HG03521 (cell line): ENCODE results near the gene CHPF.
A peak's percentile ranks its signal among the peaks of the same experiment; 100 is the strongest.

Experiments
- ATAC-seq: cut with Tn5 transposase; IDR thresholded peaks from one replicate; pipeline ENCODE4 v1.9.1; 2021; ENCODE audit warnings: mild to moderate bottlenecking, moderate library complexity; ENCODE audit not compliant: unreplicated experiment

Gene CHPF

GRCh38 chr2:219543596-219544358, at the start of gene CHPF, which contains the start of gene TMEM198:
CHPF (minus strand) TSS chr2:219543809; CDS start chr2:219543538, 271 bp downstream.
TMEM198 (plus strand) TSS chr2:219544028; CDS start chr2:219544728, 700 bp downstream.
- peak; percentile 77 for ATAC-seq

- ATAC-seq: no peak
Observed at GRCh38 chr2:219593154-219593553, 49.5 kb upstream of the CHPF start.

- ATAC-seq: no peak
Observed at GRCh38 chr2:219592736-219593135, 49.1 kb upstream of the CHPF start.

- ATAC-seq: no peak
Observed at GRCh38 chr2:219591091-219591490, 47.5 kb upstream of the CHPF start.

- no peak for ATAC-seq
Observed at GRCh38 chr2:219581346-219581745, 37.7 kb upstream of the CHPF start.

GRCh38 chr2:219578811-219579613, 35.4 kb upstream of the CHPF start:
- ATAC-seq: no peak

- ATAC-seq: no peak
Observed at GRCh38 chr2:219576505-219577388, 33.1 kb upstream of the CHPF start.

GRCh38 chr2:219575566-219576504, 32.2 kb upstream of the CHPF start:
- no peak for ATAC-seq

- ATAC-seq: no peak
Observed at GRCh38 chr2:219574484-219575311, 31.1 kb upstream of the CHPF start.

GRCh38 chr2:219573166-219573565, 29.6 kb upstream of the CHPF start:
- no peak for ATAC-seq

- no peak for ATAC-seq
Observed at GRCh38 chr2:219572237-219573001, 28.8 kb upstream of the CHPF start, which contains the start of gene INHA. INHA (plus strand) TSS chr2:219572310; CDS start chr2:219572375, 65 bp downstream.

- ATAC-seq: no peak
Observed at GRCh38 chr2:219571311-219572236, 28.0 kb upstream of the CHPF start, which contains the start of gene OBSL1. OBSL1 (minus strand) TSS chr2:219571539; CDS start chr2:219571232, 307 bp downstream.

- no peak for ATAC-seq
Observed at GRCh38 chr2:219570924-219571310, 27.3 kb upstream of the CHPF start.

GRCh38 chr2:219570194-219570923, 26.8 kb upstream of the CHPF start:
- no peak for ATAC-seq

GRCh38 chr2:219569635-219570034, 26.0 kb upstream of the CHPF start:
- no peak for ATAC-seq

- no peak for ATAC-seq
Observed at GRCh38 chr2:219569041-219569440, 25.4 kb upstream of the CHPF start.
